Stimulated activated CD4-positive, alpha-beta T cell treated with anti-CD3 and anti-CD28 coated beads, TNF-alpha, amount 100 ng/mL, for 1 hour (primary cell): Measurements from ENCODE around the gene AGBL5.

ENCODE experiments used
- DNase-seq, 3 donors: peaks; one replicate each; pipeline ENCODE4 v3.0.0-alpha.2; 2020; ENCODE audit warnings: low read depth in 3 of 3, low spot score in 1 of 3

The AGBL5 gene

GRCh38 chr2:27050996-27051901 lies at the start of gene AGBL5:
TSS of gene AGBL5 (plus strand) at chr2:27051668. CDS start at chr2:27052959, 1,291 bp downstream.
- peak; percentile 90 to 94 (median 93) for DNase-seq

DNA sequence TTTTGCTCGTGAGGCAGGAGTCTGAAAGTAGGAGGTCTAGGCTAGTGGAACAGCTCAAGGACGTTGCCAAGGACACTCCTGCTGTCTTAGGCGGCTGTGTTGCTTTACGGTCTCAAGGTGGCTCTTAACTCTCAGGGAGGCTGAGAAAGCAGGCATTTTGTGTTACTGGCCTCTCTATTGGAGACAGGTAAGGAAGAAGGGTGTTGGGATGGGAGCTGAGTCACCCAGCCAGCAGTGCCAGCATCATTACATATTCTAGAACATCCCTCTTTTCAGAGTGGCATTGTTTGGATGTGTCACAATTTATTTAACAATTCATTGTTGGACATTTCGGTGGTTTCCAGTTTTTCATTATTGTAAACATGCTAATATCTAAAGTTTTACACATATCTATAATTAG lies 49.5 kb upstream of the AGBL5 start:
- DNase-seq = no peak

DNA sequence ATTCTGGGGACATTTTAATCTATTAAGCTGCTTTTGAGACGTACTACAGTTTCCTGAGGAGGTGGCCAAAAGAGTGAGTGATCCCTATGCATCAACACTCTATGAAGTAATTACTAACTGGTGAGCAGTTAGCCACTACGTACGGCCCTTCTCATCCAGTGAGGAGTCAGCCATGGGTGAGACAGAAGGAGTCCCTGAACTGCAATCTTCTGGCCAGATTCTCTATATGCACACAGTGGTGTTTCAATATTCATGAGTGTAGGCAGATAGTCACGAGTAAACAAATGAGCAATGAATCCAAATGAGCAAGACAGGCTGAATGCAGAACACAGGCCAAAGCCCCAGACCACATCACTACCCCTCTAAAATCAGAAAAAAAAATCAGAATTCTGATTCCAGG lies 48.5 kb upstream of the AGBL5 start:
- DNase-seq = no peak

DNA sequence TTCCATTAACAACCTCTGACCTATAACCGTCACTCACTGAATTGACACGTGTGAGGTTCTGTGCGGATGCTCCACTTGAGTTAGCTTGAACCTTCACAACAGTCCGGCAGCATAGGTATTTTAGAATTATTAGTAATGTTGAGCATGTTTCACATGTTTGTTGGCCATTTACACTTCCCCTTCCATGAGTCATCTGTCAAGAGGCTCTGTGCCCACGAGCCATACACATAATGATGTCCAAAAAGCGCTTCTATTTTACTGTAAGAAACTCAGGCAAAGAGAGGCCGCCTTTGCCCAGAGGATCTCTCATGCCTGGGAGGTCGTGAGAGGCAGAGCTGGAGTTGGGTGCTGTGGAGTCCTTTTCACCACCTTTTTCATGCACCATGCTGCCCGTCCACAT lies 47.6 kb upstream of the AGBL5 start:
- no peak for DNase-seq

- no peak for DNase-seq
Measured at GRCh38 chr2:27006602-27007415, 44.7 kb upstream of the AGBL5 start.

DNA sequence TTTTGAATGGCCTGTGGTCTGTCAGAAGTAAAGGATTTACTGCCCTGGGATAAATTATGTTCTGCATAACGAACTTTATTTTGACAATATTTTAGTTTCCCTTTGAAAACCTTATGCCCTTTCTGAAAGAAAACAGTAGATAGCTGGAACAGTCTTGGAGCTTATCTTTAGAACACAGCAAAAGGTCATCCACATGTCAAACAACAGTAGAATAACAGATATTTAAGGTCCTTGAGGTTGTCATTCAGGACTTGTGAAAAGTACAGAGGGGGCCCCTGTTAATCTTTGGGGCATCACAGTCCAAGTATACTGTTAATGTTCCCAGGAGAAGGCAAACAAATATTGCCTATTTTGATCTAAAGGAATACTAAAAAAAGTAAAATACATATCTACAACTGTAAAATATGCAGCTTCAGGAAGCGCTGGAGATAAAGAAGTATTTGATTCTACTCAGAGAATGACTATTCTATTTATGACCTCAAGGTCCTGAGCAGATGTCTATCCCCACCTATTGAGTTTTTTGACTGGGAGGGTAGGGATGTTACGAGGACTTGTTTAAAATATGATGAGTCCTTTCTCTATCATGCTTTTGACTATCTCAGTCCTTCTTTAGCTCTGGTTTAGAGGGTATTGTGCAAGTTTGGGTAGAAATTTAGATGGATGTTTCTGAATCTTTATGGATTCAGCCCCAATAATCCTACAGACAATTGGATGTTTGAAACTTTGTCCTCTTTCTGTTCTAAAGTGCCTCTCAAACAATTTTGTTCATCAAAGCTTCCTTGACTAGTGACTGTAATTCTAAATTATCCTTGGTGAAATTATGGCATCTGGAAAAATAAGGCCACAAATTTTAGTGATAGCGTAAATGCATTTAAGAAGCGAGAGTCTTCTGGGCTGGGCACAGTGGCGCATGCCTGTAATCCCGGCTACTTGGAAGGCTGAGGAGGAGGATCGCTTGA lies 43.8 kb upstream of the AGBL5 start:
- no peak for DNase-seq

GRCh38 chr2:27008678-27009077 lies 42.8 kb upstream of the AGBL5 start:
- no peak for DNase-seq

GRCh38 chr2:27009083-27009482 lies 42.4 kb upstream of the AGBL5 start:
- DNase-seq = no peak

DNA sequence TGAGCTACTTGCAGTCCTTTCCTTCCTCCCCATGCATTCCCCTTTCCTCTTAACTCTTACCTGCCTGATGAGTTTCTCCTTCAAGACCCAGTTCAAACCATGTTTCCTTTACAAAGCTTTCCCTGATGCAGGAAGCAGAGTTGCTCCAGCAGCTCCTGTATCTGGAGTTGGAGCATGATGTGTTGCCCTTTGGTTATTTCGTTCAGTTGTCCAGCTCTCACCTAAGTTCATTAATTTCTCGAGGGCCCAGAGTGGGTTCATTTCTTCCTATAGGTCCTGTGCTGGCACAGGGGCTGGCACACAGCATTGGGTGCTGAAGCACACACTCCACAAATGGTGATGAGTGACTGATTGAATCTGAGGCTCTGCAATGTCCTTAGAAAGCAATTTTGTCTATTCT lies 41.8 kb upstream of the AGBL5 start:
- no peak for DNase-seq

DNA sequence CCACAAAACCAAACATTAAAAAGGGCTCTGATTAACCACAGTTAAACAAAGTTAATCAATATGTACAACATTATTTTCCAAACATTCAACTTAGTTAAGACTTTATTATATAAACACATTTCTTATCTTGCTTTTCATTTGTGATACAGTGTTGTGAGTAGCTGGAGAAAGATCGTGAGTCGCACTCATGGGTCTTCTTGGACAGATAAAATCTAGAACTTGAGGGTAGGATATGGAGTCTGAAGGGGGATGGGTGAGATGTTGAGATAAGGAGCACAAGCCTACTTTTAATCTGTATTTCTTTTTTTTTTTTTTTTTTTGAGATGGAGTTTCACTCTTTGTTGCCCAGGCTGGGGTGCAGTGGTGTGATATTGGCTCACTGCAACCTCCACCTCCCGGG lies 41.3 kb upstream of the AGBL5 start:
- no peak for DNase-seq

GRCh38 chr2:27013738-27014137 lies 37.7 kb upstream of the AGBL5 start:
- no peak for DNase-seq

DNA sequence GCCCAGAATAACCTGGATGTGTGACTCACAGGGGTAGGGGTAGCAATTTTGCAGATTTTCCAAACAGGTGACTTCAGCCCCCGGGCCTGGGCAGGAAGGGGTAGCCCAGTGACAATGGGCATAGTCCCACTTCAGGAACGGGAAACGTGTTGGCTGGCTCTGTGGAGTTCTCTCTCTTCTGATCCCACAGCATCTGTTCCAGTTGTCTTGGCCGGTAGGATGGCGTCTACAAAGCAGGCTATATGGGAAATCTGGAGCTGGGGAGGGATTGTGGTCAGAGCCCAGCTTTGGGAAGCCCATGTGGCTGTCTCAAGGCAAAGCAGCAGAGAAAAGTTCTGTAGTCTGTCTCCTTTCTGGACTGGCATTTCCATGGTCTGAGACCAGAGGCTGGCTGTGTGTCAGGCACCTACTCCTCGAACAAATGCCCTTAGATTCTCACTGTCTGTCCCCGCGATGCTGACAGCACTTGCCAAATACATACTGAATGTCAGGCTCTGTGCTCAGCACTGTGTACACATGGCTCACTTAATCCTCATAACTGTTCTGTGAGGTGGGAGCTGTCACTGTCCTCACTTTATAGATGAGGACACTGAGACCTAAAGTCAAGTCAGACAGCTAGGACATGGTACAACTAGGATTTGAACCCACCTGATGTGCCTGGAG lies 36.6 kb upstream of the AGBL5 start:
- no peak for DNase-seq

DNA sequence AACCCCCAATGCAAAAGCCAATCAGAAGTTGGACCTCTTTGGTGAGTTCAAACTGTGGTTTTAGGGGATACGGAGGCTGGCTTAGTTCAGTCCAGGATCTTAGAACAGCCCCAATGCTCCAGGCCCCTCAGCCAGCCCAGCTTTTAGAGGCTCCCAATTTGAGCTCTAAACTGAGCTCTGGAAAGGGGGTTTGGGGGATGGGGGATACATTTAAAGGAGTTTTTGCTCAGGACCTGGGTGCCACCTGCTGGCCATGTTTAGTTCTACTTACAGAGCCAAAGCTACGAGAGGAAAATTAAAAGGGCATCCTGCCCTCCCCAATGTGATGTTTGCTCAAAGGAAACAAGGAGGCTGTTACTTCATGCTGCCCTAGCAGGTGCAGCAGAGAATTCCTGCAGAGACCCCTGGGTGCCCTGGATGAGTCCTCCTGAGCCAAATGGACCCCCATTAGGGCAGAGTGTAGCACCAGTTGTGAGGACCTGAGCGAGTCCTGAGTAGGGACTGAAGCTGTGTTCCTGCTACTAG lies 34.6 kb upstream of the AGBL5 start:
- DNase-seq = peak in 2 of 3 donors; percentile 10 to 32

DNA sequence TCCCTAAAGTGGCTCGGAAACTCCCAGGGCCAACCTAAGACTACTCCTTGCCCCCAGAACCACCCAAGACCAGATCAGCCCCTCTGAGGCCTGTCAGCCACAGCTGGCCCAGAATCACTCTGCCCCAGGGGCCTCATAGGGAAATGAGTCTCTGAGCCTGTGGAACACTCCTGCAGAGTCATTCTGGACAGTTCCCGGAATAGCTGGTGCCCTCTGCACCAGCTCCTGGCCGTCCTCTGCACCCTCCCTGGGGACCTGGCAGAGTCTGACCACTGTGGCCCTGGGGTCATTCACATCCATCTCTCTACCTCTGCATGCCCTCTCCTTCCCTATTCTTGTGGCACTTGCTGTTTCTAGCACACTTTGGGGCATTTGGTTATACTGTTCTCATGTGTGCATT lies 33.3 kb upstream of the AGBL5 start:
- DNase-seq = no peak

DNA sequence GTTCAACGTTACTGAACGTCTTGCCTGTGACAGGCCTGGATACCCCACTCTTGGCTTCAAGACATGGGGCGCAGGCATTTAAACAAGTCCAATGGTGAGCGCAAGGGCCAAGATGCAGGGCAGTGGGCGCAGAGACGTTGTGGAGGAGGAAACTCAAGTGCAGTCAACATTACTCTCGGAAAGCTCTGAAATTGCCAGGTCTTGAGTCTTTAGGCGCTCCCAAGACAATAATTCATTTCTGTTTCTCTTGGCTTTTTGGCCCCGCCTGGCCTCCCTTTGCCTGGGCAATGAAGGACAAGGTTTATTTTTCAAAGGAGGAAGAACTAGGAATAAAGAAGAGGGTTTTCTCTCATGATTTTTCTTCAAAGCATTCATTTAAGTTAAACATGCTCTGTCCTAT lies 32.0 kb upstream of the AGBL5 start:
- DNase-seq = no peak

DNA sequence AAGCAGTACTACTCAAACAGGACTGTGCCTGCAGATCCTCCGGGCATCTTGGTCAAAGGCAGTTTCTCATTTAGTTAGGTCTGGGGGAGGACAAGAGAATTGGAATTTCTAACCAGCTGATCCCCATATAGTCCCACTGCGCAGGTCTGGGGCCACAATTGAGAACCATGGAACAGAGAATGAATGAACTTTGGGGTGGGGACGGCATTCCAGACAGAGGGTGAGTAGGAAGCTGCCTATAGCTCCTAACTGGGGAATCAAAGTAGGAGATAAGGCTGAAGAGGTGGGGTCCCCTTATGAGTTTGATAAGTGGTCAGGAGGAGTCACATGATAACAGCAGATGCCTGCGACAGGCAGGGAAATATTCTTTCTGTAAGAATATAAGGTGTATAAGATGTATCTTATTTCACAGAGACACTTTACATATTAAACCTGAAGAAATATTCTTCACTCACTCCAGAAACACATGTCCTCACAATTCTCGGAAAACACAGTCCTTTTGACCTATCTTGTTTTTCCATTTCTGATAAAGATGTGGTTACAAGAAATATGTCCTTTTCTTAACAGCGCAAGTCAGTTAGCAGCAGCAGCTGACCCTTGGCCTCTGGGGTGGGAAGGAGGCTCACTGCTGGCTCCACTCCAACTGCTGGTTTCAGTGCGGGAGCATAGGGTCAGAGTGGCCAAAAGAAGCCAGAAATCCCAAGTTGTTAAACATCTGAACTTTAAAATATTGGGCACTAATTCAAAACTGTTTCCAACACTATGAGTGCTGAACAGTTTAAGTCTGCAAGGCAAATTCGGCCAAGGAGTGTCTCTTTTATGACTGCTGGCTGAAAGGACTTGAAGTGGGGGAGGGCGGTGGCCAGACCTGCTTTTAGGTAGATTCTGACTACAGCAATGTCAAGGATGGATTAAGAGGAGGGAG lies 31.3 kb upstream of the AGBL5 start:
- DNase-seq = no peak

DNA sequence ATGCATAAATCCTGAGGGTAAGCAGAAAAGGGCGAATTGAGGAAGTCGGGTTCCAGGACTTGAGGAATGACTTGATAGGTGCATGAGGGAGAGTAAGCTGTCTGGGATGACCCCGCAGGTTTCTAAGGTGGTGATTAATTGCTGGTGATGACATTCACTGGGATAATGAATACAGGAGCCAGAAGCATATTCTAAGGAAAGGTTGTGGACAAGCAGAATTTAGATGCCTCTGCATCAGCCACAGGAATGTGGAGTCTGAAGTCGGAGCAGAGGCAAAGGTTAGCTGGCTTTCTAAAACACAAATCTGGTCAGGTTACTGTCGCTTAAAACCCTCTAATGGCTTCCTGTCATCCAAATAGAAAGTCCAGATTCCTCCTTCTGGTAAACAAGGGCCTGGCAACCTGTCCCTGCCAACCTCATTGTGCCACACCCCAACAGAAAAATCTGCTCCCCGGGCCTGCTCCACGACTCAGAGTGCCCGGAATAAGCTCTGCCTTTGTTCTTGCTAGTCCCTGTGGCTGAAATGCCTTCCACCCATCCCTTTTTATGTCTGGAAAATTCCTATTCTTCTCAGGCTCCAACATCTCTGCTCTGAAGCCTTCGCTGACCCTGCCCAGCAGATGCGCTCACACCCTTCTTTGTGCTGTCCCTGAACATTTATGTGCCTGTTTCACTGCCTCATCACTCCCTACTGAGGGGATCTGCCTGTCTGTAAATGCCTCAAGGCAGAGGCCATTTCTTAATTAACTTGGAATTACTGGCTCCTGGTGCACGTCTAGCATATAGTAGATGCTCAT lies 30.0 kb upstream of the AGBL5 start:
- no peak for DNase-seq

GRCh38 chr2:27023740-27024139 lies 27.7 kb upstream of the AGBL5 start:
- DNase-seq = no peak
